Measurements from ENCODE around the gene PGBD5.

- TF ChIP-seq, protein P1, sequence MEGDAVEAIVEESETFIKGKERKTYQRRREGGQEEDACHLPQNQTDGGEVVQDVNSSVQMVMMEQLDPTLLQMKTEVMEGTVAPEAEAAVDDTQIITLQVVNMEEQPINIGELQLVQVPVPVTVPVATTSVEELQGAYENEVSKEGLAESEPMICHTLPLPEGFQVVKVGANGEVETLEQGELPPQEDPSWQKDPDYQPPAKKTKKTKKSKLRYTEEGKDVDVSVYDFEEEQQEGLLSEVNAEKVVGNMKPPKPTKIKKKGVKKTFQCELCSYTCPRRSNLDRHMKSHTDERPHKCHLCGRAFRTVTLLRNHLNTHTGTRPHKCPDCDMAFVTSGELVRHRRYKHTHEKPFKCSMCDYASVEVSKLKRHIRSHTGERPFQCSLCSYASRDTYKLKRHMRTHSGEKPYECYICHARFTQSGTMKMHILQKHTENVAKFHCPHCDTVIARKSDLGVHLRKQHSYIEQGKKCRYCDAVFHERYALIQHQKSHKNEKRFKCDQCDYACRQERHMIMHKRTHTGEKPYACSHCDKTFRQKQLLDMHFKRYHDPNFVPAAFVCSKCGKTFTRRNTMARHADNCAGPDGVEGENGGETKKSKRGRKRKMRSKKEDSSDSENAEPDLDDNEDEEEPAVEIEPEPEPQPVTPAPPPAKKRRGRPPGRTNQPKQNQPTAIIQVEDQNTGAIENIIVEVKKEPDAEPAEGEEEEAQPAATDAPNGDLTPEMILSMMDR (conservative IDR thresholded peaks at IDR 0.05 in 1 of 2, IDR thresholded peaks at IDR 0.05 in 1 of 2; ENCODE audit: low read depth in 1 of 2, low read length in 2 of 2): no peak
- TF ChIP-seq EZH2 (IDR thresholded peaks at IDR 0.05; ENCODE audit: low read length, missing control alignments): no peak
Observed at GRCh38 chr1:230345139-230345885, 80.8 kb downstream of the PGBD5 start.

All from fibroblast of lung (primary cell).